ENCODE data around the gene TCF12. TPM values are rescaled to one million over a fixed set of nuclear protein-coding genes. Genes with fewer than 3 reads are reported as not detected.

TCF12 gene
- polyA plus RNA-seq, 3 donors: 8.2 to 20.1 (median 16.6) TPM

DNA sequence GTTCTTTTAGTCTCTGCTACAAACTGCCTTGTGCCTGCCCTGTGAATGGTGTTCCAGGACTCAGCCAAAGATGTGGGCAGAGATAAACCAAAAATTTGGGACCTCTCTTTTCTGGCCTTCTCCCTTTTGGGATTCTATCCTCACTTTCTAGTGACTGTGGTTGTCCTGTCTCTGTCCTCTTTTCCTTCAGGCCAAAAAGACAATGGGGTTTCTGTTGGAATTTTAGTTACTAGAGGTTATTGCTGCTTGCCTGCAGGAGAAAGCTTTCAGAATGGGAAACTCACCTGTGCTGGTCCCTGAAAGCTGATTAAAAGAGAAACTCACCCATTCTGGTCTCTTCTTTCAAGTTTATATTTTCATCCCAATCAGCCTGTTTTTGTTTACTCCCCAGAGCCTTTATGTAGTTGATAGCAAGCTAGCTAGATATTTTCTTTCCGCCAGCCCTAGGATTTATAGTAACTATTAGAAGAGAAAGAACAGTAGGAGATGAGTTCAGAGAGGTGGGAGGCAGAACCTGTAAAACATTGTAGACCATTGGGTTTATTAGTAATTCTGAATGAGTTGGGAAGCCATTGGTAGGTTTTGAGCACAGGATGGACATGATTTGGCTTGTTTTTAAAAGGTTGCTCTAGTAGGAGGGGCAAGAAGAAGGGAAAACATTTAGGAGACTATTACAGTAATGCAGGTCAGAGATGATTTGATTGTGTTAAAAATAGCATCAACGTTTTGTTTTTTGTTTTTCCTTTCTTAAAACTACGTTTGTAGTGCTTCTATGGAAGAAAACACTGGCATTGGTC lies 138.9 kb downstream of the TCF12 start:
- WGBS, 3 donors: 62 to 77% (median 64%) methylated on average over 3 of the region's 3 CpGs
- no peak overlapping the region for H3K27ac ChIP-seq (ENCODE audit: low read depth, low read length)

GRCh38 chr15:57059026-57059660 lies 140.7 kb downstream of the TCF12 start:
- WGBS, 3 donors: 90 to 97% (median 93%) methylated on average over 2 of the region's 2 CpGs
- H3K27ac ChIP-seq (ENCODE audit: low read depth, low read length): no peak overlapping the region

- 40 to 61% (median 54%) methylated on average over 2 of the region's 2 CpGs for WGBS, 3 donors
- no peak overlapping the region for H3K27ac ChIP-seq (ENCODE audit: low read depth, low read length)
Observed at GRCh38 chr15:57060799-57061198, 142.4 kb downstream of the TCF12 start.

DNA sequence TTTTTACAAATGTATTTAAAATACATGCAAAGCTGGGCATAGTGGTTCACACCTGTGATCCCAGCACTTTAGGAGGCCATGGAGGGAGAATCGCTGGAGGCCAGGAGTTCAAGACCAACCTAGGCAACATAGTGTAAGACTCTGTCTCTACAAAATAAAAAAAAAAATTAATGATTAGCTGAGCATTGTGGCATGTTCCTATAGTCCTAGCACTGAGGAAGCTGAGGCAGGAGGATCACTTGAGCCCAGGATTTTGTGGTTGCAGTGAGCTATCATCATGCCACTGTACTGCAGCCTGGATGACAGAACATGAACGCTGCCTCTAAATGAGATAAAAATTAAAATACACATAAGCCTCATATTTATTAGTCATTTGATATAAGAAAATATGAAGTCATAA lies 142.8 kb downstream of the TCF12 start:
- 88 to 97% (median 96%) methylated on average over 2 of the region's 2 CpGs for WGBS, 3 donors
- H3K27ac ChIP-seq (ENCODE audit: low read depth, low read length): no peak overlapping the region

DNA sequence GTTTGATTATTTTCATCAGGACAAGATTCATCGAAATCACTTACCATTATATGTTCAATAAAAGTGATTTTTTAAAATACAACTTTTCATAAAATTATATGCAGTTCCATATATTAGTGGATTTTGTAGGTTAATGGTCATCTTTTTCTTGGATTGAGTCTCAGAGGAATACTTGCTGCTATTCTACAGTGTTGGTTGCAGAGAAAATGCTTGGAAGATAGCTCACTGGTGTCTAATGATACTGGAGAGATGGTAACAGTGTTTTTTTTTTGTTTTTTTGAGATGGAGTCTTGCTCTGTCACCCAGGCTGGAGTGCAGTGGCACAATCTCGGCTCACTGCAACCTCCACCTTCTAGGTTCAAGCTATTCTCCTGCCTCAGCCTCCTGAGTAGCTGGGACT lies 143.3 kb downstream of the TCF12 start:
- 93 to 95% (median 95%) methylated on average over 2 of the region's 2 CpGs for WGBS, 3 donors
- no peak overlapping the region for H3K27ac ChIP-seq (ENCODE audit: low read depth, low read length)

- no peak overlapping the region for H3K27ac ChIP-seq (ENCODE audit: low read depth, low read length)
Observed at GRCh38 chr15:57064033-57064432, 145.6 kb downstream of the TCF12 start.

GRCh38 chr15:57069423-57069822 lies 151.0 kb downstream of the TCF12 start:
- WGBS, 3 donors: 62 to 75% (median 73%) methylated on average over 2 of the region's 2 CpGs

DNA sequence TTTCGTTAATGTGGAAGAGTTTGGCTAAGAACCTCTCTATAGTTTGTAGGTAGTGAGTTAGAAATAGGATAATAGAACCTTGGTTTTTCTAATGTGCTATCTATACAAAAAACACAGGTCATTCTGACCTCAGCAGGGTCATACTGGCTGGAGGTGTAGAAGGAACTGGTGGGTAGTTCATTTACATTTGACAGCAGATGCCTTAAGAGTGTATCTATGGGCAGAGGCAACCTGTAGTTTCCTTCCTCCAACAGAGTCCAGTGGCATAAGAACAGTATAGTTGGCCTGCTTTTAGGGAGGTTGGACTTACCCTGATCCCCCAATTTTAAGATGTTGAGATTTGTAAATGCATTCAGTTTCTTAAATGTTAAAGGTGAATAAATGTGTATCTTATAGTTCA lies 152.2 kb downstream of the TCF12 start:
- 91 to 94% (median 93%) methylated on average over 1 of the region's 1 CpG for WGBS, 3 donors
- H3K27ac ChIP-seq (ENCODE audit: low read depth, low read length): no peak overlapping the region

More at GRCh38 chr15:57069423-57069822, 151.0 kb downstream of the TCF12 start:
- no peak overlapping the region for H3K27ac ChIP-seq (ENCODE audit: low read depth, low read length)

DNA sequence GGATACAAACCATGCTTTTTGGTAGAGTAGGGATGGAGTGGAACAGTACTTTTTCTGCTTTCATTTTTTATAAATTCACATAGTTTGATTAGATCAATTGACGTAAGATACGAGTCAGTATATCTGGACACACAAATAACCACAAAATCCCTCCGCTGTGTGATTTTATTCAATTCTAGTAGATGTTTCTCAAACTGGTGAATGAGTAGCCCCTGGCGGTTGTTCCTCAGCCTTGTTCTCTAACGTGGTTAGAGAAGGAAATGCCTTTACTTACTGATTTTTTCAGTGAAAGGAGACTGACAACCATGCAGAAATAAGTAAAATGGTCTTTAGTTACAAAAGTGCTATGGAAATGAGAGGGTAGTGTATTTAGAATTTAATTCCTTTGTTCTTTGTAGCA lies 161.0 kb downstream of the TCF12 start:
- no peak overlapping the region for H3K27ac ChIP-seq (ENCODE audit: low read depth, low read length)
- 51 to 77% (median 65%) methylated on average over 5 of the region's 5 CpGs for WGBS, 3 donors

- WGBS, 3 donors: 28 to 55% (median 31%) methylated on average over 4 of the region's 4 CpGs
- H3K27ac ChIP-seq (ENCODE audit: low read depth, low read length): no peak overlapping the region
Observed at GRCh38 chr15:57079931-57080620, 161.6 kb downstream of the TCF12 start.

- no peak overlapping the region for H3K27ac ChIP-seq (ENCODE audit: low read depth, low read length)
- 27 to 40% (median 37%) methylated on average over 3 of the region's 3 CpGs for WGBS, 3 donors
Observed at GRCh38 chr15:57082054-57082728, 163.7 kb downstream of the TCF12 start.

DNA sequence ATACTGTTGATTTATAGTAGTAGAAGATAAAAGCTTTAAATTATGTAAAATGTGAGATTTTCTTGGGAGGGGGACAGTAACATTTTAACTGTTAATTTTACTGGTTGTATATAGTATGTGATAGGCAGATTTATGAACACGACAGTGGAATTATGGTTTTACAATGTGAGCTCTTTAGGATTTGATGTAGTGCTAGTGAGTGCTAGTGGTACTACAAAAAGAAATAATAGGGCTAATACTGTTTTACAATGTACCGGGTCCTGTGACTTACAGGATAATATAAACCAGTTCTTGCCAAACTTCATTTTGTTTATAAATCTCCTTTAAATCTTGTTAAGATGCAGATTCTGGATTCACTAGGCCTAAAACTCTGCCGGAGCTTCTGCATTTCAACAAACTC lies 165.7 kb downstream of the TCF12 start:
- H3K27ac ChIP-seq (ENCODE audit: low read depth, low read length): no peak overlapping the region
- 57 to 63% (median 61%) methylated on average over 3 of the region's 3 CpGs for WGBS, 3 donors

- WGBS, 3 donors: 51 to 93% (median 91%) methylated on average over 4 of the region's 4 CpGs
- no peak overlapping the region for H3K27ac ChIP-seq (ENCODE audit: low read depth, low read length)
Observed at GRCh38 chr15:57085267-57085666, 166.8 kb downstream of the TCF12 start.

DNA sequence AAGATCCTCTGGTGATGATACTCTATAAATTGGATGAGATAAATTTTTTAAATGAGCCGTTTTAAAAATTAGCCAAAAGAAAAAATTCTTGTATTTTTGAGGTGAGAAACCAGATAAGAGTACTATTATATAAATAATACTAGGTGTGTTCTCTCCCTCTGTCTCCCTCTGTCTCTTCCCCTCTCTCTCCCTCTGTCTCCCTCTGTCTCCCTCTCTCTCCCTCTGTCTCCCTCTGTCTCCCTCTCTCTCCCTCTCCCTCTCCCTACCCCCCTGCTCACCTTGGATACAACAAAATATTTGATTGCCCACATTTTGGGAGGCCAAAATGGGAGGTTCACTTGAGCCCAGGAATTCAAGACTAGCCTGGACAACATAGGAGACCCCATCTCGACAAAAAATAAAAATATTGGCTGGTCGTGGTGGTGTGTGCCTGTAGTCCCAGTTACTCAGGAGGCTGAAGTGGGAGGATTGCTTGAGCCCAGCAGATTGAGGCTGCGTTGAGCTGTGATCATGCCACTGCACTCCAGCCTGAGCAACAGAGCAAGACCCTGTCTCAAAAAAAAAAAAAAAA lies 168.5 kb downstream of the TCF12 start:
- H3K27ac ChIP-seq (ENCODE audit: low read depth, low read length): no peak overlapping the region
- 95 to 99% (median 96%) methylated on average over 4 of the region's 4 CpGs for WGBS, 3 donors

- WGBS, 3 donors: 96 to 97% (median 96%) methylated on average over 6 of the region's 6 CpGs
- H3K27ac ChIP-seq (ENCODE audit: low read depth, low read length): no peak overlapping the region
Observed at GRCh38 chr15:57089815-57090495, 171.5 kb downstream of the TCF12 start.

GRCh38 chr15:57090496-57090859 lies 172.0 kb downstream of the TCF12 start:
- WGBS, 3 donors: 74 to 82% (median 79%) methylated on average over 4 of the region's 4 CpGs

GRCh38 chr15:57091636-57092035 lies 173.2 kb downstream of the TCF12 start:
- no peak overlapping the region for H3K27ac ChIP-seq (ENCODE audit: low read depth, low read length)
- 94 to 100% (median 97%) methylated on average over 2 of the region's 2 CpGs for WGBS, 3 donors

More at GRCh38 chr15:57090496-57090859, 172.0 kb downstream of the TCF12 start:
- no peak overlapping the region for H3K27ac ChIP-seq (ENCODE audit: low read depth, low read length)

- no peak overlapping the region for H3K27ac ChIP-seq (ENCODE audit: low read depth, low read length)
Observed at GRCh38 chr15:57092252-57092651, 173.8 kb downstream of the TCF12 start.

All from adipose tissue (tissue), 3 donors.